Activated B cell treated with CpG ODN at 0.5 μM for 24 hours (primary cell): Measurements from ENCODE around the gene COA8. TPM values are rescaled to one million over a fixed set of nuclear protein-coding genes. Genes with fewer than 3 reads are reported as not detected.

ENCODE experiments used
- ATAC-seq: fragments of 200-7000 bp; cut with Tn5 transposase; one replicate; pipeline ENCODE4 v1.10.0; 2021; ENCODE audit warnings: low read depth, mild to moderate bottlenecking, moderate library complexity
- CTCF ChIA-PET: fragments of 350-600 bp; sonication (Branson Sonifier 250); formaldehyde crosslinking; loops from one replicate; lab custom pipeline; 2021; ENCODE audit warnings: antibody characterized with exemption; lab: Charles Lee
- POLR2A ChIA-PET: fragments of 350-600 bp; sonication (Branson Sonifier 250); formaldehyde crosslinking; loops from one replicate; lab custom pipeline; 2021; ENCODE audit warnings: antibody characterized with exemption; lab: Charles Lee
- DNase-seq: peaks from one replicate; pipeline ENCODE4 v3.0.0; 2022
- H3K27ac Mint-ChIP-seq: one replicate; pipeline ENCODE4 v1.8.0; 2020; ENCODE audit warnings: mixed read lengths
- H3K27me3 Mint-ChIP-seq: one replicate; pipeline ENCODE4 v1.8.0; 2021; ENCODE audit warnings: mixed read lengths
- H3K36me3 Mint-ChIP-seq: one replicate; pipeline ENCODE4 v1.8.0; 2021; ENCODE audit warnings: low read depth, mixed read lengths
- H3K4me1 Mint-ChIP-seq: one replicate; pipeline ENCODE4 v1.8.0; 2021; ENCODE audit warnings: mixed read lengths
- H3K4me3 Mint-ChIP-seq: one replicate; pipeline ENCODE4 v1.8.0; 2020; ENCODE audit warnings: mild to moderate bottlenecking, mixed read lengths
- H3K9me3 Mint-ChIP-seq: one replicate; pipeline ENCODE4 v1.8.0; 2020; ENCODE audit warnings: mixed read lengths
- CTCF ChIP-seq: fragments of 200-600 bp; IDR thresholded peaks from one replicate; pipeline ENCODE4 v1.8.0; 2022; ENCODE audit warnings: antibody characterized with exemption, mild to moderate bottlenecking
- intact Hi-C: fragments of 100-400 bp; cut with micrococcal nuclease; formaldehyde crosslinking; loops from one replicate; pipeline ENCODE4 v1.15.1; 2024
- total RNA-seq: library from RNA; stranded (reverse); gene quantifications from 2 replicates; pipeline ENCODE4 v1.2.3, GENCODE V29; 2022

The COA8 gene
- total RNA-seq, 1 donor from 2014 or later = 28.4 TPM

GRCh38 chr14:103547455-103547940 lies 15.3 kb upstream of the COA8 start:
- Mint-ChIP-seq H3K4me3 (no peak overlapping the region), H3K36me3 (no peaks in the 10 kb centered on the region), H3K9me3 (no peaks in the 10 kb centered on the region), H3K4me1 (peaks cover 2% of the 10 kb centered on the region), H3K27me3 (no peaks in the 10 kb centered on the region), H3K27ac (no peak overlapping the region)
- intact Hi-C loops = loop anchor here (5.0 kb wide), 1 partner anchor 470 kb away; no protein-coding TSS in a partner anchor
- ATAC-seq = no peak
- TF ChIP-seq CTCF = no peak
- DNase-seq = no peak
- CTCF ChIA-PET = interaction anchor here (0.7 to 7.0 kb wide), 12 partner anchors 10 to 61 kb away, joined by 3 to 70 read pairs (median 3); partner anchors contain the start of gene CKB
- POLR2A ChIA-PET = interaction anchor here (1.0 kb wide), 1 partner anchor 28 kb away, joined by 4 read pairs; no protein-coding TSS in a partner anchor

- CTCF ChIA-PET = interaction anchor here (1.1 to 7.0 kb wide), 5 partner anchors 25 to 49 kb away, joined by 5 to 70 read pairs (median 5); partner anchors contain the start of gene CKB
- no peak for TF ChIP-seq CTCF
- POLR2A ChIA-PET = no interaction called here
- H3K9me3 Mint-ChIP-seq = no peaks in the 10 kb centered on the region
- no peaks in the 10 kb centered on the region for H3K27me3 Mint-ChIP-seq
- H3K4me1 Mint-ChIP-seq = peaks cover 2% of the 10 kb centered on the region
- no peak overlapping the region for H3K4me3 Mint-ChIP-seq
- ATAC-seq (no peak), DNase-seq (no peak)
- H3K27ac Mint-ChIP-seq = no peak overlapping the region
- H3K36me3 Mint-ChIP-seq = peaks cover 4% of the 10 kb centered on the region
- intact Hi-C loops = loop anchor here (5.0 kb wide), 1 partner anchor 471 kb away; no protein-coding TSS in a partner anchor
These were observed 14.8 kb upstream of the COA8 start for GRCh38 chr14:103547941-103548462.

- Mint-ChIP-seq H3K4me3 (no peak overlapping the region), H3K4me1 (peaks cover 2% of the 10 kb centered on the region), H3K36me3 (peaks cover 4% of the 10 kb centered on the region), H3K9me3 (no peaks in the 10 kb centered on the region), H3K27me3 (no peaks in the 10 kb centered on the region), H3K27ac (no peak overlapping the region)
- DNase-seq (no peak), ATAC-seq (no peak)
- intact Hi-C loops = loop anchor here (5.0 kb wide), 1 partner anchor 471 kb away; no protein-coding TSS in a partner anchor
- no peak for TF ChIP-seq CTCF
- CTCF ChIA-PET = interaction anchor here (1.1 to 7.0 kb wide), 3 partner anchors 29 to 48 kb away, joined by 5 to 70 read pairs (median 5); no protein-coding TSS in a partner anchor
- POLR2A ChIA-PET = no interaction called here
These were observed 14.1 kb upstream of the COA8 start for GRCh38 chr14:103548463-103549351.

- ChIA-PET CTCF (interaction anchor here (7.0 kb wide), 1 partner anchor 29 kb away, joined by 70 read pairs; no protein-coding TSS in a partner anchor), POLR2A (interaction anchor here (1.4 kb wide), 1 partner anchor 31 kb away, joined by 3 read pairs; no protein-coding TSS in a partner anchor)
- Mint-ChIP-seq H3K4me1 (peaks cover 2% of the 10 kb centered on the region), H3K27me3 (no peaks in the 10 kb centered on the region), H3K36me3 (peaks cover 4% of the 10 kb centered on the region), H3K27ac (no peak overlapping the region), H3K9me3 (no peaks in the 10 kb centered on the region), H3K4me3 (no peak overlapping the region)
- no peak for TF ChIP-seq CTCF
- intact Hi-C loops = loop anchor here (5.0 kb wide), 1 partner anchor 472 kb away; no protein-coding TSS in a partner anchor
- no peak for DNase-seq
- ATAC-seq = no peak
These were observed 13.1 kb upstream of the COA8 start for GRCh38 chr14:103549361-103550311.
